Epithelial cell of proximal tubule (primary cell): ENCODE data around the gene VAV3. TPM values are rescaled to one million over a fixed set of nuclear protein-coding genes. Genes with fewer than 3 reads are reported as not detected.

Experiments used
- DNase-seq: peaks from one replicate; pipeline ENCODE4 v3.0.0-alpha.2; 2011; ENCODE audit warnings: low read depth
- H3K4me3 ChIP-seq: 2 replicates; pipeline ENCODE4 v1.5.1; 2011; ENCODE audit warnings: low read depth, mild to moderate bottlenecking, low read length
- total RNA-seq: library from RNA; depleted of rRNA; stranded (reverse); fragments of >200 nt; gene quantifications from 2 replicates; pipeline ENCODE4 v1.2.3, GENCODE V29; 2015
- TF ChIP-seq, protein P1 (sequence below): conservative IDR thresholded peaks from 2 replicates; pipeline ENCODE4 v1.5.1; 2012; ENCODE audit warnings: low read depth, mild to moderate bottlenecking, low read length

VAV3 gene
- total RNA-seq, 1 donor from 2014 or later, result 9.7 TPM

DNA sequence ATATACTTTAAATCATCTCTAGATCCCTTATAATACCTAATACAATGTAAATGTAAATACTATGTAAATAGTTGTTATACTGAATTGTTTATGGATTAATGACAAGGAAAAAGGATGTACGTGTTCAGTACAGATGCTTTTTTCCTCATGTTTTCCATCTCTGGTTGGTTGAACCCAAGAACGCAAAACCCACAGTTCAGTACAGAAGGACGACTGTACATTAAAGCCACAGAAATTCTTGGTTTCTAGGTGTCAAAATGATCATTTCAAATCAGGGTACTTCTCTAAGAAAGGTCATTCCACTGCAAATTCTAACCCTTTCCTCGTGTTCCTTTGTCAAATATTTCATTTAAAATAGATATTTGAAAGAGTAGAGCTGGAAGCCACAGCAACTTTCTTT lies 158.1 kb downstream of the VAV3 start:
- no peak overlapping the region for H3K4me3 ChIP-seq
- DNase-seq, result no peak
- TF ChIP-seq, protein P1, sequence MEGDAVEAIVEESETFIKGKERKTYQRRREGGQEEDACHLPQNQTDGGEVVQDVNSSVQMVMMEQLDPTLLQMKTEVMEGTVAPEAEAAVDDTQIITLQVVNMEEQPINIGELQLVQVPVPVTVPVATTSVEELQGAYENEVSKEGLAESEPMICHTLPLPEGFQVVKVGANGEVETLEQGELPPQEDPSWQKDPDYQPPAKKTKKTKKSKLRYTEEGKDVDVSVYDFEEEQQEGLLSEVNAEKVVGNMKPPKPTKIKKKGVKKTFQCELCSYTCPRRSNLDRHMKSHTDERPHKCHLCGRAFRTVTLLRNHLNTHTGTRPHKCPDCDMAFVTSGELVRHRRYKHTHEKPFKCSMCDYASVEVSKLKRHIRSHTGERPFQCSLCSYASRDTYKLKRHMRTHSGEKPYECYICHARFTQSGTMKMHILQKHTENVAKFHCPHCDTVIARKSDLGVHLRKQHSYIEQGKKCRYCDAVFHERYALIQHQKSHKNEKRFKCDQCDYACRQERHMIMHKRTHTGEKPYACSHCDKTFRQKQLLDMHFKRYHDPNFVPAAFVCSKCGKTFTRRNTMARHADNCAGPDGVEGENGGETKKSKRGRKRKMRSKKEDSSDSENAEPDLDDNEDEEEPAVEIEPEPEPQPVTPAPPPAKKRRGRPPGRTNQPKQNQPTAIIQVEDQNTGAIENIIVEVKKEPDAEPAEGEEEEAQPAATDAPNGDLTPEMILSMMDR, result no peak

DNA sequence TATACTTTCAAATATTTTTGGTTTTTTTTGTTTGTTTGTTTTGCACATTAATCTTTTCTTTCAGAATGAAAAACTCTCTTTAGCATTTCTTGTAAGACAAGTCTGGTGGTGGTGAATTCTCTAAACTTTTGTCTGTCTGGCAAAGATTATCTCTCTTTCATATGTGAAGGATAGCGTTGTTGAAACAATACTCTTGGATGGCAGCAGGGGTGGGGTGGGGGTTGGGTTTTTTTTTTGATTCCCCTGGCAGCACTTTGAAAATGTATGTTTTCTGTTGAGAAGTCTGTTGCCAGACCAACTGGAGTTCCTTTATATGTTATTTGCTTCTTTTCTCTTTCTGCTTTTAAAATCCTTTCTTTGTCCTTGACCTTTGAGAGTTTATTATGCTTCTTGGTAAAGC lies 160.2 kb downstream of the VAV3 start:
- H3K4me3 ChIP-seq, result no peak overlapping the region
- TF ChIP-seq, protein P1, result no peak
- no peak for DNase-seq

DNA sequence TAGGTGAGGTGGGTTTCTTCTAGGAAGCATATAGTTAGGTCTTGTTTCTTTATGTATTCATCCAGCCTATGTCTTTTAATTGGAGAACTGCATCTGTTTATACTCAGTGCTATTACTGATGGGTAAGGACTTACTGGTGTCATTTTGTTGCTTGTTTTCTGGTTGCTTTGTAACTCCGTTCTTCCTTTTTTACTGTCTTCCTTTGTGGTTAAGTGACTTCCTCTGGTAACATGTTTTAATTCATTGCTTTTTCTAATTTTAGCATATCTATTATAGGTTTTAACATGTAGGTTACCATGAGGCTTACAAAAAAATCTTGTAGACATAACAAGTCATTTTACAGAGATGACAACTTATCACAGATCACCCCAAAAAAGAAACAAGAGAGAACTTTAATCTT lies 160.8 kb downstream of the VAV3 start:
- no peak for DNase-seq
- TF ChIP-seq, protein P1, result no peak
- no peak overlapping the region for H3K4me3 ChIP-seq

DNA sequence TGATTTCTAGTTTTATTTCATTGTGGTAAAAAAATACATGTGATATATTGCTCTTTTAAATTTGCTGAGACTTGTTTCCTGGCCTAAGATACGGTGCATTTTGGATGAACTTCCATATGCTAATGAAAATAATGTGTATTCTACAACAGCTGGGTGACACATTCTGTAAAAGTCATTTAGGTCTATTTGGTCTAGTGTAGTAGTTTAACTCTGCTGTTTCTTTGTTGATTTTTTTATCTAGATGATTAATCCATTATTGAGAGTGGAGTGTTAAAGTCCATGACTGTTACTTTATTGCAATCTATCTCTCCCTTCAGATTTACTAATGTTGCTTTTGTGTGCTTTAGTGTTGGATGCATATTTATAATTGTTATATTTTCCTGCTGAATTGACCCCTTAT lies 161.4 kb downstream of the VAV3 start:
- TF ChIP-seq, protein P1, result no peak
- DNase-seq, result no peak
- no peak overlapping the region for H3K4me3 ChIP-seq

DNA sequence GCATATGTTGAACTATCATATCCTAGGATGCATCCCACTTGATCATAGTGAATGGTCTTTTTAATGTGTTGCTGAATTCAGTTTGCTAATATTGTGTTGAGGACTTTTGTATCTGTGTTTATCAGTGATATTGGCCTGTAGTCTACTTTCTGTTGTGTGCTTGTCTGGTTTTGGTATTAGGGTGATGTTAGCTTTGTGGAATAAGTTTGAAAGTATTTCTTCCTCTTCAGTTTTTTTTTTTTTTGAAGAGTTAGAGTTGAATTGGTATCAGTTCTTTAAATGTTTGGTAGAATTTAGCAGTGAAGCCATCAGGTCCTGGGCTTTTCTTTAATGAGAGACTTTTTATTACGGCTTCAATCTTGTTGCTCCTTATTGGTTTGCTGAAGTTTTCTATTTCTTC lies 162.3 kb downstream of the VAV3 start:
- H3K4me3 ChIP-seq, result no peak overlapping the region
- TF ChIP-seq, protein P1, result no peak
- DNase-seq, result no peak

DNA sequence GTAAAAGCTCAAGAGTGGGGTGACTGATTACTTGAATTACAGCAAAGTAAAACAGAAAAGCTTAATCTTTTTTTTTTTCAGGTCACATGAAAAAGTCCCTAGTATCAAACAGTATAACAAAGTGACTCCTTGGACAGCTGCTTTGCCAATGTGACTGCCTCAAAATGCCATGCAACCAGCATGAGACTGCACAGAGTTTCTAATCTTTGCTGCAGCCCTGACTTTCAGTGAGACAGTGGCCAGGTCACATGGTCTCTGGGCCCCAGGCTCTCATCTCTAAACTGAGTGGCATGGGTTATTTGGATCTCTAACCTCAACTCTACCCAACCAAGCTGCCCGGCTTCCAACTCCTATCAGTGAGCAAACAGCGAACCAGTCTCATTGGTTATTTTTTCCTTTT lies 169.0 kb downstream of the VAV3 start:
- H3K4me3 ChIP-seq, result no peak overlapping the region
- DNase-seq, result no peak
- TF ChIP-seq, protein P1, result no peak

DNA sequence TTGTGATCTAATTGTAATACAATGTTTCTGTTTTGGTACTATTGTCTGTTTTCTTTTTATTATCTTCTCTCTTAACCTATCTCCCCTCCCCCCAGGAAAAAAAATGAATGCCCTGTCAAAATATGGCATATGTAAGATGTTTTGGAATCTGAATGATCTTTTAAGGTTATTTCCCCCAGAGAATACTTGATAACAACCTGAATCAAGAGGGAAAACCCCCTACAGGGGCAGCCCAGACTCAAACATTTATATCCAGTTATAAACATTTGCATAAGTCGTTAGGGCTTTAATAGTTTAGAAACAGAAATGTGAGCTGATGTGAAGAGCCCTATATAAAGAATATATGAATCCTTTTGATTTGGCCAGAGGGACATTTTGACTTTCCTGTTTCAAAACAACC lies 169.5 kb downstream of the VAV3 start:
- no peak for DNase-seq
- TF ChIP-seq, protein P1, result no peak
- H3K4me3 ChIP-seq, result no peak overlapping the region
